ENCODE data around the gene CNPY1. TPM values are rescaled to one million over a fixed set of nuclear protein-coding genes. Genes with fewer than 3 reads are reported as not detected.

Gene CNPY1
- total RNA-seq, 1 donor = not detected

DNA sequence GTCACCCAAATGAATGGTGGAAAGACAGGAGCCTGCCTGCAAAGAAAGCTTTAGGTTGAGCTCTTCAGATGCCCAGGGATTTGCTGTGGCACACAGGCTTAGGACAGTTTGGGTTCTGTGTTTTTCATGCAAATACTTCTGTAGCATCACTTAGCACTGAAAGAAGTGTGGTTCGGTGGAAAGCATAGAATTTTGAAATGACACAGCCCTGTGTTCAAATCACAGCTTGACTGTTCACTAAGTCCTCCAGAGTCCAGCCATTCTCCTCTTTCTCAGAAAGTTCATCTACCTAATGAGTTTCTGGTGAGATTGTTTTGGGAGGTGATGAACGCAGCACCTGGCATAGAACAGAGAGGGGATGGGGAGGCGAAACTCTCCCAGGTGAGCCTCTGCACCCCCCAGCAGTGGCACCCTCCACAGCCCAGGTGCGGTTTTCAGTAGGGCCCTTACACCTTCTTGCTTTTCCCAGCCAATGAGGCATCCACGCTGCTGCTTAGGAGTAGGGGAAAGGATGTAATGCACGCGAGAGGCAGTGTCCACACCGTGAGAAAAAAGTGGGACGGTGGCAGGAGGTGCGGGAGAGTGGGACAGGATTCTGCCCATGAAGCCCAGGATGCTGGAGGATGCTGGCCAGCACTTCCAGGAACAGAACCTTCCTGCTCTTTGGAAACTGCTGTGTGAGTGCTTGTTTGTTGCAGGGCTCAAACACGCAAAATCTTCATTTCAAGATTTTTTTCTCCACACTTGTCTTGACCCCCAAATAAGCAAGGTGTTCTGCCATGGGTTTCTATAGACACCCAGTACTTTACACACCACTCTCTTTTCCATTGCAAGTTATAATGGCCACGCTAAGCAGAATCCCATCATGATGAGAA, 76.8 kb downstream of the CNPY1 start:
- no peak overlapping the region for H3K4me3 ChIP-seq (ENCODE audit: low read depth, low read length)
- TF ChIP-seq, protein P1, sequence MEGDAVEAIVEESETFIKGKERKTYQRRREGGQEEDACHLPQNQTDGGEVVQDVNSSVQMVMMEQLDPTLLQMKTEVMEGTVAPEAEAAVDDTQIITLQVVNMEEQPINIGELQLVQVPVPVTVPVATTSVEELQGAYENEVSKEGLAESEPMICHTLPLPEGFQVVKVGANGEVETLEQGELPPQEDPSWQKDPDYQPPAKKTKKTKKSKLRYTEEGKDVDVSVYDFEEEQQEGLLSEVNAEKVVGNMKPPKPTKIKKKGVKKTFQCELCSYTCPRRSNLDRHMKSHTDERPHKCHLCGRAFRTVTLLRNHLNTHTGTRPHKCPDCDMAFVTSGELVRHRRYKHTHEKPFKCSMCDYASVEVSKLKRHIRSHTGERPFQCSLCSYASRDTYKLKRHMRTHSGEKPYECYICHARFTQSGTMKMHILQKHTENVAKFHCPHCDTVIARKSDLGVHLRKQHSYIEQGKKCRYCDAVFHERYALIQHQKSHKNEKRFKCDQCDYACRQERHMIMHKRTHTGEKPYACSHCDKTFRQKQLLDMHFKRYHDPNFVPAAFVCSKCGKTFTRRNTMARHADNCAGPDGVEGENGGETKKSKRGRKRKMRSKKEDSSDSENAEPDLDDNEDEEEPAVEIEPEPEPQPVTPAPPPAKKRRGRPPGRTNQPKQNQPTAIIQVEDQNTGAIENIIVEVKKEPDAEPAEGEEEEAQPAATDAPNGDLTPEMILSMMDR (IDR thresholded peaks at IDR 0.05; ENCODE audit: insufficient read depth, low read depth, low read length) = no peak
- no peak for DNase-seq (ENCODE audit: low read depth)

DNA sequence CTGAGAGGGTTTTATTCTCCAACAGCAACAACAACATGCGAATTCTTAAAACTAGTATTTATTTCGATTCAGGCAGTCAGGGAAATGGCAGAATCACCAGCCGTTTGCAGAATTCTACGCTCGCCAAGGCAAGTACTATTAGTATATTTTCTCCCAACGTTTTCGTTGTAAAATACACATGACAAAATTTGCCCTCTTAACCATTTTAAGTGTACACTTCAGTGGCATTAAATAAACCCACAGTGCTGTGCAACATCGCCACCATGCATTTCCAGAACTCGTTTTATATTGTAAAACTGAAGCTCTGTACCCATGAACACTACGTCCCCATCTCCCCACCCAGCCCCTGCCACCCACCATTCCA, 77.6 kb downstream of the CNPY1 start:
- no peak overlapping the region for H3K4me3 ChIP-seq (ENCODE audit: low read depth, low read length)
- DNase-seq (ENCODE audit: low read depth) = no peak
- TF ChIP-seq, protein P1 (IDR thresholded peaks at IDR 0.05; ENCODE audit: insufficient read depth, low read depth, low read length) = no peak

DNA sequence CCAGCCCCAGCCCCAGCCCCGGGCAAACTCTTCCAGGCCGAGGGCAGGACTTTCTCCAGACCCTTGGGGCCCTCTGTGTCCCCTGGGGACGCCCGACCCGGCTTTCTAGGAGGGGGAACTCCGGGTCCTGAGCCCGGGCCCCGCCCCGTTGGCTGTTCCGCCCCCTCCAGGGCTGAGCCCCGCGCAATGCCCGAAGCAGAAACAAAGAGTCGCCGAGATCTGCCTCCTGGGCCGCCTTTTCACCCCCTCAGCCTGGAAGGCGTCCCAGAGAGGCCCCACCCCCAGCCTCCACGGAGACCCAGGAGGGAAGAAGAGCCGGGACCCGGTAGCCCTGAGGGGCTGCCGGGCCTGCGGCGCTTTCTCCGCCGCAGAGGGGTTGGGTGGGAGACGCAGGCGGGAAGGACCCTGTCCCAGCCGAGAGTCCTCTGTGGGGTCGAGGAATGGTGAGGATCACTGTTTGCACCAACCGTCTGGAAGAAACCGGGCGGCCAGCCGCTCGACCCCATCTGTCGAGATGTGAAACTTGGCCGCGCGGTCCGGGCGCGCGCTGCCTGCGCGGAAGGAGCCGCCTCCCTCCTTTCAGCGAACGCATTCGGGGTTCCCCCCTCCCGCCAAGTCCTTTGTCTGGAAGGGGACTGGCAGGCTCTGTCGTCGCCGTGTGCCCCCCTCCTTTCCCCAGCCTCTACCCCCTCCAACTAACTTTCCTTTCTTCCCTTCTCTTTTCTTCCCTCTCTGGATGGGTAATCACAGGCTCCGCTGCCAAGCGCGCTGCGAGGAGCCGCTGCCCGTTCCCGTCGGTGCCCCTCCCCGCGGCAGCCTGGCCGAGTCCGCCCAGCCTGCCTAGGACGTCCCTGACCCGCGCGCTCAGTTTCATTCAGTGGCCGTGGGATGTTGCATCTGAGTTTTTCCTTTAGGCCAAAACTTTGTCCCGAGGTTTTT, 78.2 kb downstream of the CNPY1 start:
- TF ChIP-seq, protein P1 (IDR thresholded peaks at IDR 0.05; ENCODE audit: insufficient read depth, low read depth, low read length) = no peak
- DNase-seq (ENCODE audit: low read depth) = no peak
- H3K4me3 ChIP-seq (ENCODE audit: low read depth, low read length) = no peak overlapping the region

DNA sequence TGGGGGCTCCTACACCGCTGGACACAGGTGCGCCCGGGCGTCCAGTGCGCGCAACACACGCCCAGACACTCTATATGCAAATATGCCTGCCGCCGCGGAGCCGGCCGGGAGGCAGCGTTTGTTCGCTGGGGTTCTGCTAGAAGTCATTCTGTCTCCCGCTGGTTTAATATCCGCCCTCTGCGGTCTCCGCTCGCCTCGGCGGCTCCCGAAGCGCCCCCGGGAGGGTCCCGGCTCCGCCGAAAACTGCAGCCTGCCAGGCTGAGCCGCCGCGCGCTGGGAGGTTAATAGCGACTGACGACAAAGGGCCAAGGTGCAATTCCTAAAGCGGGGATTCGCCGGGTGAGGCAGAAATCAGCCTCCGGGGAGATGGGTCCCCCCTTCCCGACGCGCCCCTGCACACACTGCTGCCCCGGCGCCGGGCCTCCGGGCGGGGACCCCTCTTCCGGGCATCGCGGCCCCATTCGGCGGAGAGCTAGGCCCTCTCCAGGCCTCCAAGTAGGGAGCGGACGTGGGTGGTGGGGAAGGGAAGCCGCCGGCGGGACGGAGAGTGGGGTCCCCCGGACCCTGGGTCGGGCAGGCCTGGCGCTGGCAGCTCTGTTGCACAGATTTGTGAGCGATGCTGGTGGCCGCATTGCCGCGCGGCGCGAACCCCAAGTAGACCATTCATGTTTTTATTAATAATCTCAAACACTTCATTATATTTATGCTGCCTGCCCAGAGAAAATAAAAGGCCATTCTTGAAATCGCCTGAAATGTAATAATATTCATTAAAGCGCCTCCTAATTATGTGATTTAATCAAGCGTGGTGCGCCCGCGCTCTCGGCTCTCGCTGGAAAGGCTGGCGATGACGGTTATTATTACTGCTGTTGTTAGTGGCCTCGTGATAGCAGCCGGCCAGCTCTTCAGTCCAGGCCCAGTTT, 79.3 kb downstream of the CNPY1 start:
- TF ChIP-seq, protein P1 (IDR thresholded peaks at IDR 0.05; ENCODE audit: insufficient read depth, low read depth, low read length) = no peak
- no peak for DNase-seq (ENCODE audit: low read depth)
- no peak overlapping the region for H3K4me3 ChIP-seq (ENCODE audit: low read depth, low read length)

DNA sequence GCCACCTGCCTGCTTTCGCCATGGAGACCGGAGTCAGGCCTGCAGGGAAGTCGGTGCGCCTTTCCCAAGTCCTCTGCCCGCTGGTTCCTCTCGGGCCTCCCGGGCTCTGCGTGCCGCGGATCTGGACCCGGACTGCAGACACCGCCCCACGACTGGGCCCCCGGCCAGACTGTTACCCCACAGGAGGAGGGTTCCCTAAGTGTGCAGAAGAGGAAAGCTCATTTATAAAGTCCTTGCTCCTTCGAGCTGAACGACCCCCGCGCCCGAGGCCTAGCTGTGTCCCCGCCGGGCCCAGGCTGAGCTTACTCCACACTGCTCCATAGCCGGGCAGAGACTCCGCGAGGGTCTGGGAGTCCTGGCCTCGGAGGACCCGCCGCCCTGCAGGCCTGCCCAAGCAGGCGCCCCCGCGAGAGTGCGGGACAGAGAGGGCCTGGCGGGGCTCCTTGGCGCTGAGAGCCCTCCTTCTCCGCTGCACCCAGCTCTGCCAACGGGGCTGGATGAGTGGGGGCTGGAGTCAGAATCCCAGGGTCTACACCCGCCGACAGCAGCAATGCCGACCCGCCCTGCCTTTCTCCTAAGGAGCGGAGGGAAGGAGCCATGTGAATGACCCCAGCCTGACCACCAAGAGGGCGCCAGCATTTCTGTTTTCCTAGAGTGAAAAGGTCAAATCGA, 80.1 kb downstream of the CNPY1 start:
- TF ChIP-seq, protein P1 (IDR thresholded peaks at IDR 0.05; ENCODE audit: insufficient read depth, low read depth, low read length) = no peak
- DNase-seq (ENCODE audit: low read depth) = no peak
- no peak overlapping the region for H3K4me3 ChIP-seq (ENCODE audit: low read depth, low read length)

DNA sequence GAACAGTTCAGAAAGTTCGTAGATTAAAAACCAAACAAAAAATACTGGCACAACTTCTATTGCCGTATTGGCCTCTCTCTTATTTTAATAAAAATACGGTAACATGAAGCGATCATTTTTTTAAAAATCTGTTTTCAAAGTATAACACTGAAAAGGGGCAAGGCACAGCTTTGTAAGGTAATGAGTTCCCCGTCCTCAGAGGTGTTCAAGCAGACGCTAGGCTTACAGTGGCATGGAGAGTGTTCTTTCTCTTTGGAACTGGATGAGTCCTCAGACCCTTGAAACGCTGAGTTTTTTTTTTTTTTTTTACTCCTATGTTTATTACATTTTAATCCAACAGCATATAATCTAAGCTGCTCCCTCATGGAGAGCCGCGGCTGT, 80.6 kb downstream of the CNPY1 start:
- DNase-seq (ENCODE audit: low read depth) = no peak

More for the DNA sequence above, 80.6 kb downstream of the CNPY1 start:
- TF ChIP-seq, protein P1 (IDR thresholded peaks at IDR 0.05; ENCODE audit: insufficient read depth, low read depth, low read length) = no peak
- H3K4me3 ChIP-seq (ENCODE audit: low read depth, low read length) = no peak overlapping the region

All from fibroblast of villous mesenchyme (primary cell).